ENCODE measurements around the gene SIGLEC9. TPM values are rescaled to one million over a fixed set of nuclear protein-coding genes. Genes with fewer than 3 reads are reported as not detected.

SIGLEC9 gene
- total RNA-seq, 1 donor from 2014 or later: 0.29 TPM

DNA sequence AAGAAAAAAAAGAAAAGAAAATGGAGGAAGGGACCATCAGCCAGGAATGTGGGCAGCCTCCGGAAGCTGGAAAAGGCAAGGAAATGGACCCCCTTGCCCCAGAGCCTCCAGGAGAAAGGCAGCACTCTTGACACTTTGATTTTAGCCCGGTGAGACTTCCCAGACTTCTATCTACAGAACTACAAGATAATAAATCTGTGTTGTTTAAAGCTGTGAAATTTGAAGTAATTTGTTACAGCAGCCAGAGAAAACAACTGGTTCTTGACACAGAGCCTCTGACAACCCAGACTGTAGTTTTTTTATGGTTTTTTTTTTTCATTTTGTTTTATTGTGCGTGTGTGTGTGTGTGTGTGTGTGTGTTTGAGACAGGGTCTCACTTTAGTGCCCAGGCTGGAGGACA, 24.1 kb upstream of the SIGLEC9 start:
- H3K36me3 Mint-ChIP-seq (ENCODE audit: low read depth): peaks cover 30% of the 10 kb centered on the region
- peaks cover 24% of the 10 kb centered on the region for H3K4me1 Mint-ChIP-seq (ENCODE audit: low read depth)
- DNase-seq (ENCODE audit: low spot score): no peak
- intact Hi-C loops (cut with micrococcal nuclease): no loop called here
- H3K27me3 Mint-ChIP-seq (ENCODE audit: insufficient read depth): no peaks in the 10 kb centered on the region
- H3K27ac Mint-ChIP-seq: no peak overlapping the region
- H3K9me3 Mint-ChIP-seq: no peaks in the 10 kb centered on the region
- no peak overlapping the region for H3K4me3 Mint-ChIP-seq

DNA sequence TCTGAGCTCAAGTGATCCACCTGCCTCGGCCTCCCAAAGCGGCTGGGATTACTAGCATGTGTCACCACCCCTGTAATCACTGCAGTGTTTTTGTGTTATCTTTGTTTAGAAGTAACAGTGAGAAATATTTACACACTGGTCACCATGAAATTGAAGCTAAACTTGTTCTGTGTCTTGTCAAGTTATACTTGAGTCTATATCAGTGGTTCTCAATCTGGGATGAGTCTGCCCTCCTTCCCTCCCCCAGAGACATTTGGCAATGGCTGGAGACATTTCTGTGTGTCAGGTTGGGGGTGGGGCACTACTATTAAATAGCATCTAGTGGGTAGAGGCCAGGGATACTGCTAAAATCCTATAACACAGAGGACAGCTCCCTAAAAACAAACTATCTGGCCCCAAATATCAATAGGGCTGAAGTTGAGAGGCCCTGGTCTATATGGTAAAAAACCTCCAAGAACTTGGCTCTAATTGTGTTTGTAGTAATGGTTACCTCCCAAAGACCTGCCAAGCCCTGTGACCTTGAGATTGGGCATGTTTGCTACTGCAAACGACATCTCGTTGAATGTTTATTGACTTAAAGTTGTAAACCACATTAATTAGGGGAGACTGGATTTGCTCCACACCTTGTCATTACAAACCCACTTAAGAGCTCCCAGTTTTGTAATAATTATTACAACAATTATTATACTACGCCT, 23.4 kb upstream of the SIGLEC9 start:
- DNase-seq (ENCODE audit: low spot score): no peak
- Mint-ChIP-seq H3K9me3 (no peaks in the 10 kb centered on the region), H3K4me1 (ENCODE audit: low read depth) (peaks cover 31% of the 10 kb centered on the region), H3K27me3 (ENCODE audit: insufficient read depth) (no peaks in the 10 kb centered on the region), H3K27ac (no peak overlapping the region), H3K4me3 (no peak overlapping the region), H3K36me3 (ENCODE audit: low read depth) (peaks cover 30% of the 10 kb centered on the region)
- intact Hi-C loops (cut with micrococcal nuclease): no loop called here

DNA sequence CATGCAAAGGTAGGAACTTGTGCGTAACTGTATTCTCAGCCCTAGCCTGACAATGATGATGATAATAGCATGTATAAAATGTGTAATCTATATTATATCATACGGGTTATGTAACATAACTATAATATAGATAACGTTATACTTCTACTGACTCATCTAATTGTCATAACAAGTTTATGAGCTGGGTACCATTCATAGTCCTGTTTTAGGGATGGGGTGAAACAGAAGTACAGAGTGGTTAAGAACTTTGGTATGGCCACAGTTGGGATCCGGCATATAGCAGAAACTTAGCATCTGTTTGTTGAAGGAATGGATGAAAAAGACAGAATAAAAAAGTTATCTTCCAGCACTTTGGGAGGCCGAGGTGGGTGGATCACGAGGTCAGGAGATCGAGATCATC, 21.7 kb upstream of the SIGLEC9 start:
- DNase-seq (ENCODE audit: low spot score): no peak
- Mint-ChIP-seq H3K9me3 (no peaks in the 10 kb centered on the region), H3K27ac (no peak overlapping the region), H3K36me3 (ENCODE audit: low read depth) (peaks cover 27% of the 10 kb centered on the region), H3K4me1 (ENCODE audit: low read depth) (peaks cover 34% of the 10 kb centered on the region), H3K4me3 (no peak overlapping the region), H3K27me3 (ENCODE audit: insufficient read depth) (no peaks in the 10 kb centered on the region)
- intact Hi-C loops (cut with micrococcal nuclease): no loop called here

DNA sequence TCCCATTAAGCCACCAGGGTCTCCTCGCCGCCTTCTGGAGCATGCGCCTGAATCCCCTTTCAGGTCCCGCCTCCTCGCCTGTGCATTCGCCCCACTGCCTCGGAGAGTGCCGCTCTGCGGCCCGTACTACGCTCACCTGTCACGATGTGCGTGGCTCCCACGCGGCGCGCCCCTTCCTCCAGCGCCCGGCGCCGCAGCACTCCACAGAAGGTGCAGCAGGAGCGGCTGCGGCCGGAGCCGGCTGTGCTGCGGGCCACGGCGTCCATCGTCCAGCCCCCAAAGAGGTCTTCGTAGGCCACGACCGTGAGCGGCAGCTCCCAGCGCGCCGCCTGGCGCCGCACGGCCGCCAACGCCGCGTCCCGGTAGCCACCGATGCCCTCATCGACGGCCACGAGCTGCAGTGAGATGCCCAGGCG, 20.8 kb upstream of the SIGLEC9 start:
- Mint-ChIP-seq H3K36me3 (ENCODE audit: low read depth) (peaks cover 27% of the 10 kb centered on the region), H3K4me3 (no peak overlapping the region), H3K27ac (no peak overlapping the region), H3K27me3 (ENCODE audit: insufficient read depth) (no peaks in the 10 kb centered on the region), H3K9me3 (no peaks in the 10 kb centered on the region), H3K4me1 (ENCODE audit: low read depth) (peaks cover 34% of the 10 kb centered on the region)
- no peak for DNase-seq (ENCODE audit: low spot score)
- intact Hi-C loops (cut with micrococcal nuclease): no loop called here

DNA sequence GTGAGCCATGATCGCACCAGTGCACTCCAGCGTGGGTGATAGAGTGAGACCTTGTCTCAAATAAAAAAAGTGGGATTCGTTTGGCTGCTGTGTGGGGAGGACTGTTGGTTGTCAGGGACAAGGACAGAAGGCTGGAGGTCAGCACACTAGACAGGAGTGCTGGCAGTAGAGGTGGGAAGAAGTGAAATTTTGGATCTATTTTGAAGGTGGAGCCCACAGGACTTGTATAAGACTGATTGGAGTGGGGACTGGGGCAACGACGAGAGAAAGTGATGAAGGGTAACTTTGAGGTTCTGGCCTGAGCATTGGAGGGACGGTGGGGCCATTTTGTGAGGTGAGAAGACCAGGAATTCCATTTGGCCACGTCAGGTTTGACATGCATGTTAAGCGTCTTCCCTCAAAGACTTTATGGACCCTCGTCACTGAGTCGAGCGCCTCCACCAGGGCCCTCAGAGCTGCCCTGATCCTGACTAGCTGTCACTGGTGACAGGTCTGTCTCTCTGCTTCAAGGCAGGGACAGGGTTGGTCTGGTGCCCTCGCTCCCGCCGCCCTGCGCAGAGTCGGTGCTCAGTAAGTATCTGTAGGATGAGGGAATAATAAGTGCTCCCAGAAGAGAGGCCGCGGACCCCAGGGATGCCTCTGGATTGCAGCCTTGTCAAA, 17.2 kb upstream of the SIGLEC9 start:
- DNase-seq (ENCODE audit: low spot score): no peak
- Mint-ChIP-seq H3K4me3 (peak overlapping the region; percentile 92), H3K9me3 (no peaks in the 10 kb centered on the region), H3K27ac (peak overlapping the region; percentile 96), H3K27me3 (ENCODE audit: insufficient read depth) (no peaks in the 10 kb centered on the region), H3K36me3 (ENCODE audit: low read depth) (peaks cover 18% of the 10 kb centered on the region), H3K4me1 (ENCODE audit: low read depth) (peaks cover 28% of the 10 kb centered on the region)
- intact Hi-C loops (cut with micrococcal nuclease): loop anchor here (1.0 to 5.0 kb wide), 11 partner anchors 10 to 1082 kb away; partner anchors contain the start of genes JOSD2, VRK3 and ZNF175

DNA sequence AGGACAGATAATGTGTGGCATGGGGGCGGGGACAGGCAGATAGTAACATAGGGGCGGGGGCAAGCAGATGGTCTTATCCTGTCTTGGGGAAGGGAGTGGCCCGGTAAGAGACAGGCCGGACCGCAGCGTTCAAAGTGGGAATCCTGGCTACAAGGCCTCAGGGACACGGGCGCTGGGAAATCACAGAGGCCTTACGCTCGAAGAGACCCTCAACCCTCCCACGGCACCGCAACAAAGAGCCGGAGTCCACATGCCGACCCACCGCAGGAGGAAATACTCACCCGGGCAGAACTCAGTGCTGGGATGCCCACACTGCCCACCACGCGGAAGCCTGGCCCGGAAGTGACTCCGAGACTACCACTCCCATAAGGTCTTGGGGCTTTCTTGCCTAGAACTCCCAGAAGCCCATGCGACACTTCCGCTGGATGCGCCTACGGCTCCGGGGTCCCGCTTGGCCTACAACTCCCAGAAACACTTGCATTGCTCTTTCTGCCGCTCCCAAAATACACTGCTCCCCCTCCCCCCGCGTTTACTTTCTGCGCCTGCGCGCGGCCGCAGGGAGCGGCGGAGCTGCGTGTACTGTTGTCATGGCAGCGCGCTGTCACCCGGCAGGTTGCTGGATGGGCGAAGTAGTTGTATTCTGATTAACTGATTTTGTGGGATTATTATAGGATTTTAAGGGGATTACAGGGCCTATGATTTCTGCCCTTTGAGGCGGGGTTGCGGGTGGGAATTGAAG, 16.5 kb upstream of the SIGLEC9 start, which contains the start of gene CTU1:
TSS of gene CTU1 (minus strand) at position 344 of the 739 bp plus-strand sequence. CDS start 3,840 bp downstream, outside the sequence.
- H3K36me3 Mint-ChIP-seq (ENCODE audit: low read depth): peaks cover 11% of the 10 kb centered on the region
- H3K4me3 Mint-ChIP-seq: peak within 1 kb of the TSS; percentile 92
- DNase-seq (ENCODE audit: low spot score): peak; percentile 98
- intact Hi-C loops (cut with micrococcal nuclease): loop anchor here (1.0 to 5.0 kb wide), 11 partner anchors 11 to 1083 kb away; partner anchors contain the start of genes JOSD2, VRK3 and ZNF175
- H3K27ac Mint-ChIP-seq: peak within 1 kb of the TSS; percentile 96
- H3K27me3 Mint-ChIP-seq (ENCODE audit: insufficient read depth): no peaks in the 10 kb centered on the region
- no peaks in the 10 kb centered on the region for H3K9me3 Mint-ChIP-seq
- peaks cover 24% of the 10 kb centered on the region for H3K4me1 Mint-ChIP-seq (ENCODE audit: low read depth)

DNA sequence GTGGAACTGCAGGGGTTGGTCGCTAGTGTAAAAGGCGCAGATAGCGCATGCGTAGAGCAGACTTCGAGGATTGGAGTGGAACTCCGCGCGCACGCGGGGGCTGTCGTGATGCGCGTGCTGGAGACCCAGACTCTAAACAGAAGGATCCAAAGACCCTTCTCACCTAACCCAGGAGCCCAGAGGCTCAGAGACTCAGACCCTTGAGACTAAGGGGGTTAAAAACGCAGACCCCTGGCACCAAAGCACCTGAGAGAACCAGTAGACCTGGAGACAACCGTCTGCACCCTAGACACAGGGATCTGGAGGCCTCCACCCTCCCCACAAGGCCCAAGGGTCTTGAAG, 15.9 kb upstream of the SIGLEC9 start:
- Mint-ChIP-seq H3K36me3 (ENCODE audit: low read depth) (peaks cover 7% of the 10 kb centered on the region), H3K4me1 (ENCODE audit: low read depth) (peaks cover 24% of the 10 kb centered on the region), H3K9me3 (no peaks in the 10 kb centered on the region), H3K4me3 (peak overlapping the region; percentile 92), H3K27ac (peak overlapping the region; percentile 96), H3K27me3 (ENCODE audit: insufficient read depth) (no peaks in the 10 kb centered on the region)
- intact Hi-C loops (cut with micrococcal nuclease): loop anchor here (1.0 to 5.0 kb wide), 11 partner anchors 11 to 1083 kb away; partner anchors contain the start of genes JOSD2, VRK3 and ZNF175
- DNase-seq (ENCODE audit: low spot score): no peak

DNA sequence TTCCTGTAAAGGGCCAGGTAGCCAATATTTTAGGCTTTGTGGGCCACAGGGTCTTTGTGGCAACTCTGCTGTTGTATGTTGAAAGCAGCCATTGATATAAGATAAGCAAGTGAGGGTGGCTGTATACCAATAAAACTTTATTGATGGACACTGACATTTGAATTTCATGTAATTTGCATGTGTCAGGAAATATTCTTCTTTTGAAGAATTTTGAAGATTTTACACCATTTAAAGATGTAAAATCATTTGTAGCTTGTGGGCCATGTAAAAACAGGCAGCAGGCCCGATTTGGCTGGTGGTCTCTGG, 14.1 kb upstream of the SIGLEC9 start:
- Mint-ChIP-seq H3K27me3 (ENCODE audit: insufficient read depth) (no peaks in the 10 kb centered on the region), H3K9me3 (no peaks in the 10 kb centered on the region), H3K4me1 (ENCODE audit: low read depth) (peaks cover 18% of the 10 kb centered on the region), H3K36me3 (ENCODE audit: low read depth) (peaks cover 4% of the 10 kb centered on the region), H3K27ac (no peak overlapping the region), H3K4me3 (no peak overlapping the region)
- intact Hi-C loops (cut with micrococcal nuclease): no loop called here
- no peak for DNase-seq (ENCODE audit: low spot score)

DNA sequence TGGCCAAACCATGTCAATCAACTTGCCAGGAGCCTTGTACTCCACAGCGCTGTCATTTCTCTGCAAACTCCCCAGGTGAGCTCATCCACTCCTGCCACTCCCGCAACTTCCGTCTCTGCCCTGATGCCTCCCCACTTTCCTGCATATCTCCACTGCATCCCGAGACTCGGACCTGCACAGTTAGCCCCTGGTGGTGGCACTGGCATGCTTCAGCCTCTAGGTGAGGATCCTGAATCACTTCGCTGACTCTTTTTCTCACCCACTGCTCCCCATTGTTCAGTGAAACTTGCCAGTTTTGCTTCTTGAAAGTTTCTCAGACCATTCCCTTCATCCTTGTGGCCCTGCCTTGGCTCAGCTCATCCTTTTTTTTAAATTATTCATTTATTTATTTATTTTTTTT, 13.1 kb upstream of the SIGLEC9 start:
- peaks cover 4% of the 10 kb centered on the region for H3K36me3 Mint-ChIP-seq (ENCODE audit: low read depth)
- DNase-seq (ENCODE audit: low spot score): no peak
- no peak overlapping the region for H3K4me3 Mint-ChIP-seq
- intact Hi-C loops (cut with micrococcal nuclease): no loop called here
- H3K4me1 Mint-ChIP-seq (ENCODE audit: low read depth): peaks cover 20% of the 10 kb centered on the region
- no peaks in the 10 kb centered on the region for H3K9me3 Mint-ChIP-seq
- H3K27me3 Mint-ChIP-seq (ENCODE audit: insufficient read depth): peaks cover 3% of the 10 kb centered on the region
- H3K27ac Mint-ChIP-seq: no peak overlapping the region

DNA sequence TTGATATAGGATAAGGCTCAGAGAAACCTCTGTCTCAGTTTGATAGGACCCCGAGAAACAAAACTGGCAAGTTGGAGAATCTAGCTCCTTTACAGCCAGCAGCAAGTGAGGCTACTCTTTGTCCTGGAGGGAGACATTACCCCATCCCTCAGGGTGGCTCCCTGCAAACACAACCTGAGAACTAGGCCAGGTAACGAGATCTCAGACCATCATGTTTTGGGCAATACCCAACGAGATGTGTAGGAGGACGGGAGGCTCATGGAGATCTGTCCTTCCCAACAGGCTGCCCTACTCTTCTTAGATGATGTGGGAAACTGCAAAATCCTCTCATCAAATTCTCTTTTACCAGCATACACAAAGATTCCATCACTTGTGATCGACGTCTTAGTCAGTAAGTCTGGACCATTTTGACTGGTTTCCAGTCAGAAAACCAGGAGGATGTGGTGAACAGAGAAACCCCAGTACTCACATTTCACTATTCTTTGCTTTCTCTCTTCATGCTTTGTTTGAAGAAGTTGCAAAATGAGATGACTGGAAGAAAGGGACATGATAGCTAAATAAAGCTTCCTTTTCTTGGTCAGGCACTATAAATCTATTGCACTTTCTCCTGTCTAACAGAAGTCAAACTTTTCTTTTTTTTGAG, 10.5 kb upstream of the SIGLEC9 start:
- peak overlapping the region; percentile 77 for H3K27ac Mint-ChIP-seq
- intact Hi-C loops (cut with micrococcal nuclease): loop anchor here (1.0 to 2.0 kb wide), 6 partner anchors 9 to 327 kb away; no protein-coding TSS in a partner anchor
- peak; percentile 23 for DNase-seq (ENCODE audit: low spot score)
- H3K36me3 Mint-ChIP-seq (ENCODE audit: low read depth): no peaks in the 10 kb centered on the region
- peaks cover 6% of the 10 kb centered on the region for H3K27me3 Mint-ChIP-seq (ENCODE audit: insufficient read depth)
- peaks cover 12% of the 10 kb centered on the region for H3K4me1 Mint-ChIP-seq (ENCODE audit: low read depth)
- peak overlapping the region; percentile 4 for H3K4me3 Mint-ChIP-seq
- H3K9me3 Mint-ChIP-seq: no peaks in the 10 kb centered on the region

DNA sequence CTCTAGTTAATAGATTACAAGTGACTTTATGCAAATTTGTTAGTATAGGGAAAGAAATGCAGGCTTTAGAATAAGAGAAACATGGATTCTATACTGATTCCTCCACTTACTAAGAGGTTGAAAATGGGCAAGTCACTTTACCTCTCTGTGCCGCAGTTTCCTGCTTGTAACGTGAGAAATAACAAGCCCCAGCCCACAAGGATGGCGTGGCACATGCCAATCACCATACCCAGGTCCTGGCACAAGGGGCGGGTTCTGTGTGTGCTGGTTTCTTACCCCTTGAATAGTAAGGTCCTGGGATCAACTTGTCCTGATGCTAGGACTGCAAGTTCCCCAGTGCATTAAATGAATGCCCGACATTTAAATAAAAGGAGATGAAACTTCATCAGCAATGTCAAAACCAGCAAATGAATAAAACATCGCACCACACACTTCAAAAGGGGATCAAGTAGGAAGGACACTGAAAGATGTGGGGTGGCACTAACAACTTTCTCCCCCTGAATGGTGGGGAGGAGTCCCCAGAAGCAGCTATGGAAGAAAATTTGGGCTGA, 7.9 kb upstream of the SIGLEC9 start:
- no peak for DNase-seq (ENCODE audit: low spot score)
- no peak overlapping the region for H3K4me3 Mint-ChIP-seq
- H3K27ac Mint-ChIP-seq: no peak overlapping the region
- peaks cover 6% of the 10 kb centered on the region for H3K27me3 Mint-ChIP-seq (ENCODE audit: insufficient read depth)
- no peaks in the 10 kb centered on the region for H3K36me3 Mint-ChIP-seq (ENCODE audit: low read depth)
- intact Hi-C loops (cut with micrococcal nuclease): no loop called here
- H3K4me1 Mint-ChIP-seq (ENCODE audit: low read depth): peaks cover 21% of the 10 kb centered on the region
- no peaks in the 10 kb centered on the region for H3K9me3 Mint-ChIP-seq

DNA sequence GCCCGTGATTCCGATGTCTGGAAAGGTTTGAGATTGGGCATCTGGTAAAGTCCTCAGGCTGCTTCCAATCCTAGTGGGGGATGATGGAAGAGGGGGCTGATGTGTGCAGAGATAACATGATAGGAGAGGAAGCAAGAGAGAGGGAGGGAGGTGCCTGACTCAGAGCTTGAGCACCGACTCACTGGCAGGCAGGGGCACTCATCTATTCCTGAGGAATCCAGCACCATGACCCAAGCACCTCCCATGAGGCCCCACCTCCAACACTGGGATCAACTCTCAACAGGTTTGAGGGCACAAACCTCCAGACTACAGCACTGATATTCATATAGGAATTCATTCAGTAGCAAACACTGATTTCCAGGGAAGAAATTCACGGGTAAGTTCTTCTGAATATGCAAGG, 5.6 kb upstream of the SIGLEC9 start:
- intact Hi-C loops (cut with micrococcal nuclease): no loop called here
- H3K4me1 Mint-ChIP-seq (ENCODE audit: low read depth): peaks cover 44% of the 10 kb centered on the region
- no peak overlapping the region for H3K4me3 Mint-ChIP-seq
- DNase-seq (ENCODE audit: low spot score): no peak
- peaks cover 9% of the 10 kb centered on the region for H3K27me3 Mint-ChIP-seq (ENCODE audit: insufficient read depth)
- no peaks in the 10 kb centered on the region for H3K9me3 Mint-ChIP-seq
- H3K36me3 Mint-ChIP-seq (ENCODE audit: low read depth): no peaks in the 10 kb centered on the region
- H3K27ac Mint-ChIP-seq: no peak overlapping the region

All from activated T-helper 1 cell treated with anti-CD3 and anti-CD28 coated beads, Interleukin-12 subunit alpha, Interleukin-12 subunit beta, Interleukin-2, Interleukin-4 antibody, amounts not matched to agents 30 ng/mL and 10 ng/mL and 1 ng/mL, durations not matched to agents 14 hours and 24 hours and 36 hours (primary cell).